Activated gamma-delta T cell treated with Interleukin-2 at 50 U/mL for 16 hours (primary cell): ENCODE data around the gene IFT27.
"Not testable (repeated sequence)": the region's sequence is repeated elsewhere in the genome, so short reads cannot be mapped to it uniquely, and the experiment has no call there.

Experiments used
- DNase-seq: peaks from one replicate; pipeline ENCODE4 v3.0.0-alpha.2; 2020

The IFT27 gene

GRCh38 chr22:36743011-36743410 is 32.9 kb downstream of the IFT27 start:
- no peak for DNase-seq

GRCh38 chr22:36741968-36742367 is 34.0 kb downstream of the IFT27 start:
- DNase-seq, result no peak

- no peak for DNase-seq
Measured at GRCh38 chr22:36741204-36741793, 34.6 kb downstream of the IFT27 start.

- DNase-seq, result no peak
Measured at GRCh38 chr22:36740716-36741115, 35.2 kb downstream of the IFT27 start.

- no peak for DNase-seq
Measured at GRCh38 chr22:36739185-36739584, 36.7 kb downstream of the IFT27 start.

GRCh38 chr22:36738416-36739020 is 37.4 kb downstream of the IFT27 start:
- no peak for DNase-seq

- no peak for DNase-seq
Measured at GRCh38 chr22:36737776-36738175, 38.1 kb downstream of the IFT27 start.

- DNase-seq, result no peak
Measured at GRCh38 chr22:36736701-36737320, 39.1 kb downstream of the IFT27 start.

GRCh38 chr22:36734171-36735058 is 41.5 kb downstream of the IFT27 start:
- DNase-seq, result no peak

GRCh38 chr22:36733271-36733670 is 42.6 kb downstream of the IFT27 start:
- DNase-seq, result no peak

GRCh38 chr22:36732609-36733008 is 43.3 kb downstream of the IFT27 start:
- DNase-seq, result no peak

- DNase-seq, result no peak
Measured at GRCh38 chr22:36731916-36732315, 44.0 kb downstream of the IFT27 start.

- not testable (repeated sequence) for DNase-seq
Measured at GRCh38 chr22:36731321-36731720, 44.6 kb downstream of the IFT27 start.

GRCh38 chr22:36730176-36730858 is 45.6 kb downstream of the IFT27 start:
- DNase-seq, result no peak

GRCh38 chr22:36729321-36729720 is 46.6 kb downstream of the IFT27 start:
- DNase-seq, result no peak

- no peak for DNase-seq
Measured at GRCh38 chr22:36728505-36728904, 47.4 kb downstream of the IFT27 start.

GRCh38 chr22:36727927-36728488 is 47.9 kb downstream of the IFT27 start:
- no peak for DNase-seq

- DNase-seq, result no peak
Measured at GRCh38 chr22:36727110-36727509, 48.8 kb downstream of the IFT27 start.

GRCh38 chr22:36726007-36726380 is 49.9 kb downstream of the IFT27 start:
- DNase-seq, result no peak

- no peak for DNase-seq
Measured at GRCh38 chr22:36725366-36726006, 50.4 kb downstream of the IFT27 start.

GRCh38 chr22:36724836-36725235 is 51.1 kb downstream of the IFT27 start:
- DNase-seq, result no peak

- DNase-seq, result no peak
Measured at GRCh38 chr22:36722055-36722454, 53.9 kb downstream of the IFT27 start.
